Measurements from ENCODE around the gene MEGF6.

The MEGF6 gene

DNA sequence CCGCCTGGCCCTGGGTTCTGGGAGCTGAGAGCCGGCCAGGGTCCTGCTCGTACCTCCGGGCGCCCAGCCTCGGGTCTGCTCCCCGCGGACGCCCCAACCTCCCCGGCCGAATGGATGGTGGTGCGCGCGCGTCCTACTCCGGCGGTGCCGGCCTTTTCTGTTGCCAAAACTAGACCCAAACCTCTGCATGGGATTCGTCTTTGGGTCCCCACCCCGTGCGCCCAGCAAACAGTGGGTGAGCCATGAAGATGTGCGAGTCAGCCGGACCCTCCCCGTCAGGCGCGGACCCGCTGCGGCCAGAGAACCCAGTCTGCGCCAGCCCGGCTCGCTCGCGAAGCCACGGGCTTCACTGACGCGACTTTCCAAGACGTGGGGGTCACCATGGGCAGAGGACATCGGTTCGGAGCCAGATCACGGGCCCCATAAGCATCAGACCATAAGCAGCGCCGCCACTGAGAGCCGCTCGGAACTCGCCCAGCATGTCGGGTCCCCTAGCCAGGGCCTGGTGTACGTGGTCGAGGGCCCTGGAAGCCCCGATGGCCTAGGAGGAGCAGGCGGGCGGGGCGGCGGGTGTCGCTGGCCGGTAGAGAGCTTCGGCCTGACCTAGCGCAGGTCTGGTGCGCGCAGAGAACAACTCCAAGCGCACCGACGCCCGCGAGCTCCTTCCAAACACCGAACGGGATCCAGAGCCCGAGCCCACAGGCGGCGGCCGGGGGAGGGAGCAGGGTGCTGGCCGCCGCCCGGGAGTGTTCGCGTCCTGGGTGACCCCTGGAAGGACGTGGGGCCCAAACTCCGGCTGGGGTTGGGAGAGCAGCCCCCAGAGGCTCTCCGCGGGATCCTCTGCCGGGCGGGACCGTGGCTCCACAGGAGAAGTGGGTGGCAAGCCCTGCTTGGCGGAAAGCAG is 40.0 kb upstream of the MEGF6 start:
- Histone ChIP-seq H3K14ac (ENCODE audit: low read length in 2 of 2) (no peak overlapping the region), H3K9ac (ENCODE audit: low read length) (no peak overlapping the region), H2AK5ac (ENCODE audit: low read length, severe bottlenecking) (no peak overlapping the region), H3K4ac (ENCODE audit: low read depth in 1 of 2, low read length in 2 of 2) (no peak overlapping the region), H3K27ac (ENCODE audit: low read length, poor library complexity, severe bottlenecking) (no peak overlapping the region), H3K4me1 (ENCODE audit: control insufficient read depth, insufficient read depth, low read depth, low read length) (peaks cover 21% of the 10 kb centered on the region), H2AFZ (ENCODE audit: low read depth, low read length) (peak overlapping the region; percentile 11), H4K8ac (ENCODE audit: low read length) (no peak overlapping the region), H2BK12ac (ENCODE audit: low read length in 2 of 2) (no peak overlapping the region), H4K91ac (ENCODE audit: low read length) (no peak overlapping the region), H3K36me3 (ENCODE audit: control insufficient read depth in 1 of 2, insufficient read depth in 2 of 2, low read depth in 1 of 2, low read length in 2 of 2) (peaks cover 9 to 12% of the 10 kb centered on the region in 2 experiments), H3K9me3 (ENCODE audit: control insufficient read depth, low read length) (no peaks in the 10 kb centered on the region), H3K79me1 (replicated peaks; ENCODE audit: low read length, poor library complexity, severe bottlenecking) (peaks cover 12% of the 10 kb centered on the region), H2BK120ac (ENCODE audit: low read depth, low read length) (no peak overlapping the region), H3K27me3 (ENCODE audit: control insufficient read depth in 1 of 2, insufficient read depth in 1 of 2, low read length in 2 of 2) (peaks cover 56 to 57% of the 10 kb centered on the region in 2 experiments), H3K18ac (ENCODE audit: low read depth in 1 of 2, low read length in 2 of 2) (no peak overlapping the region), H3K23ac (ENCODE audit: low read length in 2 of 2) (no peak overlapping the region), H2BK15ac (ENCODE audit: low read depth, poor library complexity, severe bottlenecking) (no peak overlapping the region), H3K4me2 (ENCODE audit: low read length, poor library complexity, severe bottlenecking) (no peak overlapping the region), H2BK5ac (ENCODE audit: low read depth, low read length, poor library complexity, severe bottlenecking) (no peak overlapping the region), H3K4me3 (ENCODE audit: insufficient read depth in 1 of 2, low read depth in 1 of 2, low read length in 2 of 2) (no peak overlapping the region)
- DNase-seq = peak; percentile 30
- 6% methylated on average over 76 of the region's 83 CpGs for WGBS

DNA sequence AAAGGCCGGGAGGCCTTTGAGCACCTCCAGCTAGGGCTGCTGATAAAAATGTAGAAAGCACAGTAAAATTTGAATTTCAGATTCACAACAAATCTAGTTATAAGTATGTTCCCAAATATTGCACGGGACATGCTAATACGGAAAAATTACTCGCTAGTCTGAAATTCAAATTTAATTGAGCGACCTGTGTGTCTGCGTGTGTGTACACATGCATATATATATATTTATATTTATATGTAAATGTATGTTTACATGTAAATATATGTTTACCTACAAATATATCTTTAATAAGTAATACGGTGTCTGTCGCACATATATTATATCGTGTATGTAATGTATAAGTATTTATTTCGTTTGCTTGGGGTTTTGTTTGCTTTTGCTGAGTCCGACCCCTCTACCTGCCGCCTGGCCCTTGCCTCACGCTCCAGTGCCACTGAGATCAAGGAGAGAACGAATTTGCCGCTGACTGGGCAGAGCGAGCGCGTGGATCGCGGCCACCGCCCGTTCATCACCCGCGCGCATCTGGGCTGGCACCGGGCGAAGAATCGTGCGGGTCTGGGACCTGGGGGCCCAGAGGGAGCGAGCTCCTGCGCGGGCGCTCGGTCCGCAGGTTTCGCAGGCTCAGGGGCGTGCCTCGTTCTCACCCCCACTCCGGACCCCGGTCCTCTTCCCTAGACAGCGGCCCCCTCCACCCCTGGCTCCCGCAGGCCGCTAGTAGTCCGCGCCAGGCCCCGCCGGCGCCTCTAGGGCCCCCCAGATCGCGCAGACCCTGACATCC is 39.1 kb upstream of the MEGF6 start:
- Histone ChIP-seq H2AK5ac (ENCODE audit: low read length, severe bottlenecking) (no peak overlapping the region), H4K8ac (ENCODE audit: low read length) (no peak overlapping the region), H3K9me3 (ENCODE audit: control insufficient read depth, low read length) (no peaks in the 10 kb centered on the region), H3K4me1 (ENCODE audit: control insufficient read depth, insufficient read depth, low read depth, low read length) (peaks cover 21% of the 10 kb centered on the region), H3K9ac (ENCODE audit: low read length) (no peak overlapping the region), H2BK12ac (ENCODE audit: low read length in 2 of 2) (peak overlapping the region in 1 of 2 experiments; percentile 21), H3K79me1 (replicated peaks; ENCODE audit: low read length, poor library complexity, severe bottlenecking) (peaks cover 12% of the 10 kb centered on the region), H3K23ac (ENCODE audit: low read length in 2 of 2) (no peak overlapping the region), H2BK120ac (ENCODE audit: low read depth, low read length) (no peak overlapping the region), H3K4me3 (ENCODE audit: insufficient read depth in 1 of 2, low read depth in 1 of 2, low read length in 2 of 2) (peak overlapping the region in 1 of 2 experiments; percentile 87), H3K14ac (ENCODE audit: low read length in 2 of 2) (no peak overlapping the region), H2BK15ac (ENCODE audit: low read depth, poor library complexity, severe bottlenecking) (no peak overlapping the region), H2BK5ac (ENCODE audit: low read depth, low read length, poor library complexity, severe bottlenecking) (no peak overlapping the region), H3K4ac (ENCODE audit: low read depth in 1 of 2, low read length in 2 of 2) (no peak overlapping the region), H3K27me3 (ENCODE audit: control insufficient read depth in 1 of 2, insufficient read depth in 1 of 2, low read length in 2 of 2) (peaks cover 48 to 49% of the 10 kb centered on the region in 2 experiments), H3K4me2 (ENCODE audit: low read length, poor library complexity, severe bottlenecking) (peak overlapping the region; percentile 10), H2AFZ (ENCODE audit: low read depth, low read length) (no peak overlapping the region), H3K27ac (ENCODE audit: low read length, poor library complexity, severe bottlenecking) (no peak overlapping the region), H3K36me3 (ENCODE audit: control insufficient read depth in 1 of 2, insufficient read depth in 2 of 2, low read depth in 1 of 2, low read length in 2 of 2) (peaks cover 16 to 20% of the 10 kb centered on the region in 2 experiments), H3K18ac (ENCODE audit: low read depth in 1 of 2, low read length in 2 of 2) (no peak overlapping the region), H4K91ac (ENCODE audit: low read length) (no peak overlapping the region)
- WGBS = 14% methylated on average over 30 of the region's 50 CpGs
- DNase-seq = no peak

DNA sequence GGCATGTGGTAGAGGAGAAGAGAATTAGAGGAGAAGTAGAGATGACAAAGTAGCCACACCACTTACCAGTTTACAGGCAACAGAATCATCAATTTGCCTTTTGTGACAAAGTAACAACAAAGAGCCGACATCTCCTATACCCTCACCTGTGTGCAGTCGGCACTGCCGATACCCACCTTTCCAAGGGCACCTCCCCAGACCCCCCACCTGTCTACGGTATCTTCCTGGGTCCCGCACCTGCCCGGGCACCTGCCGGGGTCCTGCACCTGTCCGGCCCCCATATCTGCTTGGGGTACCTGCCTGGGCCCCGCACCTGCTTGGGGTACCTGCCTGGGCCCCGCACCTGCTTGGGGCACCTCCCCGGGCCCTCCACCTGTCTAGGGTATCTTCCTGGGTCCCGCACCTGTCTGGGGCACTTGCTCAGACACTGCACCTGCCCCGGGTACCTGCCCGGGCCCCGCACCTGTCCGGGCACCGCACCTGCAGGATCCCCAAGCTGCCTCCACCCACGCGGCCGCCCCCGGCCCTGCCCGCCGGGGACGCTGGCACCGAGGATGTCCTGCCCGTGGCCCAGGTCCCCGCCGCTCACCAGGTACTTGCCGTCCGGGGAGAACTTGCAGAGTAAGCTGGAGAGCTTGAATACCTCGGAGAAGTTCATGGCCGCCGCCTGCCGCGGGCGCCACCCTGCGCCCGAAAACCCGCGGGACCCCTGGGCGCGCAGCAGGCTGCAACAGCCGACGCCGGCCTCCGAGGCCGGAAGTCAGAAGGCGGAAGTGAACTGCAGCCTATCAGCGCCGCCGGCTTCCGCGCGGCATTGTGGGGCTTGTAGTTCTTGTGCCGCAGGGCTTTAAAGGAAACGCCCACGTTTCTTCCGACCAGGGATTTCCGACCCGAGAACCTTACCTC is 38.3 kb upstream of the MEGF6 start, which contains the start of gene WRAP73:
WRAP73 (minus strand) TSS at position 762 of the 906 bp plus-strand sequence; CDS start at position 658, 104 bp downstream.
- H4K91ac ChIP-seq (ENCODE audit: low read length) = peak within 1 kb of the TSS; percentile 83
- peaks cover 40% of the 10 kb centered on the region in 2 experiments for H3K27me3 ChIP-seq (ENCODE audit: control insufficient read depth in 1 of 2, insufficient read depth in 1 of 2, low read length in 2 of 2)
- H3K79me1 ChIP-seq (replicated peaks; ENCODE audit: low read length, poor library complexity, severe bottlenecking) = peaks cover 15% of the 10 kb centered on the region
- no peaks in the 10 kb centered on the region for H3K9me3 ChIP-seq (ENCODE audit: control insufficient read depth, low read length)
- peak within 1 kb of the TSS in 1 of 2 experiments; percentile 5 for H3K23ac ChIP-seq (ENCODE audit: low read length in 2 of 2)
- H2BK12ac ChIP-seq (ENCODE audit: low read length in 2 of 2) = peak within 1 kb of the TSS in 1 of 2 experiments; percentile 21
- peak within 1 kb of the TSS; percentile 95 for H3K4me2 ChIP-seq (ENCODE audit: low read length, poor library complexity, severe bottlenecking)
- peaks cover 21% of the 10 kb centered on the region for H3K4me1 ChIP-seq (ENCODE audit: control insufficient read depth, insufficient read depth, low read depth, low read length)
- H3K18ac ChIP-seq (ENCODE audit: low read depth in 1 of 2, low read length in 2 of 2) = peak within 1 kb of the TSS; percentile 40 to 68
- H2BK120ac ChIP-seq (ENCODE audit: low read depth, low read length) = no peak within 1 kb of the TSS
- whole genome bisulfite sequencing = 5% methylated on average over 59 of the region's 60 CpGs
- H2BK5ac ChIP-seq (ENCODE audit: low read depth, low read length, poor library complexity, severe bottlenecking) = no peak within 1 kb of the TSS
- peak within 1 kb of the TSS; percentile 63 for H2BK15ac ChIP-seq (ENCODE audit: low read depth, poor library complexity, severe bottlenecking)
- peaks cover 23 to 25% of the 10 kb centered on the region in 2 experiments for H3K36me3 ChIP-seq (ENCODE audit: control insufficient read depth in 1 of 2, insufficient read depth in 2 of 2, low read depth in 1 of 2, low read length in 2 of 2)
- peak within 1 kb of the TSS; percentile 99 for H4K8ac ChIP-seq (ENCODE audit: low read length)
- peak within 1 kb of the TSS; percentile 85 to 87 for H3K4me3 ChIP-seq (ENCODE audit: insufficient read depth in 1 of 2, low read depth in 1 of 2, low read length in 2 of 2)
- no peak within 1 kb of the TSS for H2AK5ac ChIP-seq (ENCODE audit: low read length, severe bottlenecking)
- peak within 1 kb of the TSS; percentile 2 to 59 for H3K14ac ChIP-seq (ENCODE audit: low read length in 2 of 2)
- H2AFZ ChIP-seq (ENCODE audit: low read depth, low read length) = peak within 1 kb of the TSS; percentile 16
- peak within 1 kb of the TSS; percentile 87 for H3K9ac ChIP-seq (ENCODE audit: low read length)
- H3K27ac ChIP-seq (ENCODE audit: low read length, poor library complexity, severe bottlenecking) = no peak within 1 kb of the TSS
- H3K4ac ChIP-seq (ENCODE audit: low read depth in 1 of 2, low read length in 2 of 2) = peak within 1 kb of the TSS in 1 of 2 experiments; percentile 3
- peak; percentile 92 for DNase-seq
